Gastrocnemius medialis (tissue), 4 donors: ENCODE measurements around the gene PXDN.

ENCODE experiments used
- POLR2A ChIP-seq, 2 donors: fragments of 450-650 bp; IDR thresholded peaks; one replicate each; pipeline ENCODE4 v1.6.1; 2017; ENCODE audit warnings: antibody characterized with exemption in 2 of 2, mild to moderate bottlenecking in 2 of 2, moderate library complexity in 2 of 2
- TF ChIP-seq, protein P1 (sequence below), 5 experiments: fragments of 450-650 bp in 3 of 5; fragments of 200-600 bp in 2 of 5; sonication (generic) in 2 of 5; IDR thresholded peaks in 4 of 5; conservative IDR thresholded peaks in 1 of 5; 1 replicate in 4 of 5; 2 replicates in 1 of 5; pipeline ENCODE4 v1.5.1; 2016 to 2019; ENCODE audit warnings: antibody characterized with exemption in 5 of 5, mild to moderate bottlenecking in 3 of 5, moderate library complexity in 3 of 5

DNA sequence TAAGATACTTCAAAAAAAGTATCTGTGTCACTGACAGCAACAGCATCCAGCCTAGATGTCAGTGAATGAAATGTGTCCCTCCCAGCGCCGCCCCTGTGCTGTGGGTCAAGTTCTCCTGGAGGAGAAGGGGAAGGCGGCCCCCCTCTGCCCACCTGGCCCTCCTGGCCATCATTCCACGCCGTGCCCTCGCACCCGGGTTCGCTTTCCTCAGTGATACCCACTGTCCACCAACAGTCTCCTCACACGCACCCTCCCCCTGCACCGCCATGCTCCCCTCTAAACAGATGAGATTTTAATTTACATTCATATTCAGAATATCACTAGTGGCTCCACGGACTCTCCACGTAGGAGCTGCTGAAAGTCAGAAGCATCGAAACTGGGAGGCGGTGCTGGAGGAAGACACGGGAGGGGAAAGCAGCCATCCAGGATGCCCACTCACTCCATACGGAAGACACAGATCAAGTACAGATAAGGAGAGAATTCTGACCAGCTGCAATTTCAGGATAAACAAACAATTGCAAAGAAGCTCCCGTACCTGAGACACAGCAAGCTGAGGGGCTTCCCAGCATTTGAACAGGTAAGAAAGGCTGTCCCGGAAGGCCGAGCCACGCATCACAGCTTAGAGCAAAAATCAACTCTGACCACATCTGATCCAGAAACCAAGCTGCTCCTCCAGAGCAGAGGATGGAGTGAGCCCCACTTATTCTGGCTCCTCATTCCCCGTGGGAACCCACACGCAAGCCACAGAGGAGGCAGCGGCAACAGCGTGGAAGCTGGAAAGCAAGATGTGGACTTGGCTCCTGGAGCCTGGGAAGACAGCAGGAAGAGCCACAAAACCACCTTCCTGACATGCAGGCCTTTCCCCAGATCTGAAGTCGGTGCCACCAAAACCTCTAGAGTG lies 49.7 kb downstream of the PXDN start:
- TF ChIP-seq, protein P1, sequence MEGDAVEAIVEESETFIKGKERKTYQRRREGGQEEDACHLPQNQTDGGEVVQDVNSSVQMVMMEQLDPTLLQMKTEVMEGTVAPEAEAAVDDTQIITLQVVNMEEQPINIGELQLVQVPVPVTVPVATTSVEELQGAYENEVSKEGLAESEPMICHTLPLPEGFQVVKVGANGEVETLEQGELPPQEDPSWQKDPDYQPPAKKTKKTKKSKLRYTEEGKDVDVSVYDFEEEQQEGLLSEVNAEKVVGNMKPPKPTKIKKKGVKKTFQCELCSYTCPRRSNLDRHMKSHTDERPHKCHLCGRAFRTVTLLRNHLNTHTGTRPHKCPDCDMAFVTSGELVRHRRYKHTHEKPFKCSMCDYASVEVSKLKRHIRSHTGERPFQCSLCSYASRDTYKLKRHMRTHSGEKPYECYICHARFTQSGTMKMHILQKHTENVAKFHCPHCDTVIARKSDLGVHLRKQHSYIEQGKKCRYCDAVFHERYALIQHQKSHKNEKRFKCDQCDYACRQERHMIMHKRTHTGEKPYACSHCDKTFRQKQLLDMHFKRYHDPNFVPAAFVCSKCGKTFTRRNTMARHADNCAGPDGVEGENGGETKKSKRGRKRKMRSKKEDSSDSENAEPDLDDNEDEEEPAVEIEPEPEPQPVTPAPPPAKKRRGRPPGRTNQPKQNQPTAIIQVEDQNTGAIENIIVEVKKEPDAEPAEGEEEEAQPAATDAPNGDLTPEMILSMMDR (IDR thresholded peaks at IDR 0.05 in 4 of 5, conservative IDR thresholded peaks at IDR 0.05 in 1 of 5) = no peak
- no peak for TF ChIP-seq POLR2A (IDR thresholded peaks at IDR 0.05)
